Thyroid gland (tissue), 4 donors: ENCODE data around the gene MED13. TPM values are rescaled to one million over a fixed set of nuclear protein-coding genes. Genes with fewer than 3 reads are reported as not detected.

Experiments
- DNase-seq, 2 donors: peaks; one replicate each; pipeline ENCODE4 v3.0.0-alpha.2; 2019
- H3K27ac ChIP-seq, 3 donors: fragments of 200-600 bp; sonication (generic); 1 replicate in 2 of 3; 2 replicates in 1 of 3; pipeline ENCODE4 v1.5.1; 2016 to 2019; ENCODE audit warnings: mild to moderate bottlenecking in 1 of 3, moderate library complexity in 1 of 3
- H3K27me3 ChIP-seq: fragments of 200-600 bp; sonication (generic); one replicate; pipeline ENCODE4 v1.5.1; 2019
- H3K36me3 ChIP-seq, 2 donors: fragments of 200-600 bp; sonication (generic); one replicate each; pipeline ENCODE4 v1.5.1; 2016 to 2019
- H3K4me1 ChIP-seq, 2 donors: fragments of 200-600 bp; sonication (generic); one replicate each; pipeline ENCODE4 v1.5.1; 2017 to 2019
- H3K4me3 ChIP-seq, 3 donors: fragments of 200-600 bp; sonication (generic); replicated peaks in 1 of 3; 1 replicate in 2 of 3; 2 replicates in 1 of 3; pipeline ENCODE4 v1.5.1; 2016; ENCODE audit warnings: mild to moderate bottlenecking in 1 of 3
- H3K9me3 ChIP-seq: fragments of 200-600 bp; sonication (generic); one replicate; pipeline ENCODE4 v1.5.1; 2017
- CTCF ChIP-seq, 6 experiments: fragments of 200-600 bp in 3 of 6; fragments of 450-650 bp in 3 of 6; sonication (generic) in 3 of 6; IDR thresholded peaks; one replicate each; pipeline ENCODE4 v1.5.1; 2016 to 2019; ENCODE audit warnings: antibody characterized with exemption in 6 of 6, mild to moderate bottlenecking in 2 of 6, inconsistent platforms in 1 of 6, moderate library complexity in 1 of 6
- POLR2A ChIP-seq, 2 donors: fragments of 450-650 bp; IDR thresholded peaks; one replicate each; pipeline ENCODE4 v1.6.1; 2017; ENCODE audit warnings: antibody characterized with exemption in 2 of 2, mild to moderate bottlenecking in 2 of 2, moderate library complexity in 1 of 2
- WGBS, 2 donors: methylation state at CpG; one replicate each; pipeline ENCODE4 v1.1.5; 2017; 5-methylcytosine and 5-hydroxymethylcytosine counted together
- intact Hi-C: fragments of 100-400 bp; cut with DNase I; formaldehyde crosslinking; loops from one replicate; pipeline ENCODE4 v1.15.1; 2023
- total RNA-seq, 4 donors: library from RNA; depleted of rRNA; stranded (reverse); fragments of >200 nt; gene quantifications; one replicate each; pipeline ENCODE4 v1.2.3, GENCODE V29; 2016

The MED13 gene
- total RNA-seq, 4 donors from 2014 or later, result 58.9 to 156 (median 83.3) TPM

- H3K4me3 ChIP-seq, result no peak overlapping the region
- H3K4me1 ChIP-seq, result peaks cover 0 to 11% of the 10 kb centered on the region in 2 donors
- 72 to 75% methylated on average over 3 of the region's 3 CpGs for WGBS, 2 donors
- no peak for TF ChIP-seq CTCF (IDR thresholded peaks at IDR 0.05)
- H3K9me3 ChIP-seq, result no peaks in the 10 kb centered on the region
- no peaks in the 10 kb centered on the region for H3K36me3 ChIP-seq
- intact Hi-C loops, result no loop called here
- H3K27me3 ChIP-seq, result no peaks in the 10 kb centered on the region
- no peak overlapping the region for H3K27ac ChIP-seq
- no peak for DNase-seq
Observed at GRCh38 chr17:62084585-62084984, 19.5 kb upstream of the MED13 start.

- intact Hi-C loops, result no loop called here
- H3K36me3 ChIP-seq, result no peaks in the 10 kb centered on the region
- H3K27me3 ChIP-seq, result no peaks in the 10 kb centered on the region
- no peak overlapping the region for H3K4me3 ChIP-seq
- H3K4me1 ChIP-seq, result peaks cover 0 to 11% of the 10 kb centered on the region in 2 donors
- H3K27ac ChIP-seq, result no peak overlapping the region
- DNase-seq, result no peak
- H3K9me3 ChIP-seq, result no peaks in the 10 kb centered on the region
- 93 to 95% methylated on average over 3 of the region's 3 CpGs for WGBS, 2 donors
- no peak for TF ChIP-seq CTCF (IDR thresholded peaks at IDR 0.05)
- TF ChIP-seq POLR2A (IDR thresholded peaks at IDR 0.05), result no peak
Observed at GRCh38 chr17:62083651-62084050, 18.6 kb upstream of the MED13 start.

- Histone ChIP-seq H3K36me3 (no peaks in the 10 kb centered on the region), H3K4me1 (peaks cover 0 to 6% of the 10 kb centered on the region in 2 donors), H3K27me3 (no peaks in the 10 kb centered on the region), H3K4me3 (no peak overlapping the region), H3K27ac (no peak overlapping the region), H3K9me3 (no peaks in the 10 kb centered on the region)
- DNase-seq, result no peak
- WGBS, 2 donors, result 89 to 91% methylated on average over 4 of the region's 4 CpGs
- intact Hi-C loops, result no loop called here
- TF ChIP-seq CTCF (IDR thresholded peaks at IDR 0.05) (no peak), POLR2A (IDR thresholded peaks at IDR 0.05) (no peak)
Observed at GRCh38 chr17:62080647-62081046, 15.6 kb upstream of the MED13 start.

GRCh38 chr17:62078009-62078408, 12.9 kb upstream of the MED13 start:
- Histone ChIP-seq H3K9me3 (no peaks in the 10 kb centered on the region), H3K27me3 (no peaks in the 10 kb centered on the region), H3K36me3 (no peaks in the 10 kb centered on the region), H3K27ac (no peak overlapping the region), H3K4me3 (no peak overlapping the region), H3K4me1 (no peaks in the 10 kb centered on the region)
- DNase-seq, result no peak
- WGBS, 2 donors, result 87 to 96% methylated on average over 2 of the region's 2 CpGs
- intact Hi-C loops, result no loop called here
- no peak for TF ChIP-seq CTCF (IDR thresholded peaks at IDR 0.05)
- TF ChIP-seq POLR2A (IDR thresholded peaks at IDR 0.05), result no peak

- no peaks in the 10 kb centered on the region for H3K4me1 ChIP-seq
- no peak overlapping the region for H3K4me3 ChIP-seq
- H3K27ac ChIP-seq, result no peak overlapping the region
- no peaks in the 10 kb centered on the region for H3K36me3 ChIP-seq
- intact Hi-C loops, result no loop called here
- TF ChIP-seq CTCF (IDR thresholded peaks at IDR 0.05) (no peak), POLR2A (IDR thresholded peaks at IDR 0.05) (no peak)
- no peaks in the 10 kb centered on the region for H3K9me3 ChIP-seq
- H3K27me3 ChIP-seq, result no peaks in the 10 kb centered on the region
- 89% methylated on average over 13 of the region's 13 CpGs for WGBS, 2 donors
- DNase-seq, result no peak
Observed at GRCh38 chr17:62076864-62077788, 12.0 kb upstream of the MED13 start.
